Lung (tissue), 12 donors: ENCODE data around the gene MYPN. TPM values are rescaled to one million over a fixed set of nuclear protein-coding genes. Genes with fewer than 3 reads are reported as not detected.
A peak's percentile ranks its signal among the peaks of the same experiment; 100 is the strongest.

Experiments
- ATAC-seq: fragments of 200-7000 bp; cut with Tn5 transposase; one replicate; pipeline ENCODE4 v1.9.1; 2020; ENCODE audit warnings: moderate number of reproducible peaks; ENCODE audit not compliant: insufficient read depth, low FRiP score
- DNase-seq, 3 donors: peaks; one replicate each; pipeline ENCODE4 v3.0.0-alpha.2; 2013 to 2017
- H3K27ac ChIP-seq, 2 donors: one replicate each; pipeline ENCODE4 v1.5.1; 2013; ENCODE audit warnings: mild to moderate bottlenecking in 2 of 2, moderate library complexity in 2 of 2, control low read depth in 1 of 2, inconsistent platforms in 1 of 2, low read depth in 1 of 2, low read length in 1 of 2
- H3K27me3 ChIP-seq, 3 donors: one replicate each; pipeline ENCODE4 v1.5.1; 2013; ENCODE audit warnings: low read length in 2 of 3; ENCODE audit not compliant: control insufficient read depth in 3 of 3, insufficient read depth in 3 of 3
- H3K36me3 ChIP-seq, 4 donors: one replicate each; pipeline ENCODE4 v1.5.1; 2013; ENCODE audit warnings: low read length in 4 of 4, mild to moderate bottlenecking in 1 of 4, moderate library complexity in 1 of 4; ENCODE audit not compliant: control insufficient read depth in 4 of 4, insufficient read depth in 4 of 4
- H3K4me1 ChIP-seq, 5 donors: one replicate each; pipeline ENCODE4 v1.5.1; 2013; ENCODE audit warnings: low read length in 5 of 5, mild to moderate bottlenecking in 2 of 5, moderate library complexity in 1 of 5; ENCODE audit not compliant: control insufficient read depth in 5 of 5, insufficient read depth in 5 of 5
- H3K4me3 ChIP-seq: one replicate; pipeline ENCODE4 v1.5.1; 2013; ENCODE audit warnings: mild to moderate bottlenecking, control low read depth, moderate library complexity
- H3K9ac ChIP-seq, 2 donors: one replicate each; pipeline ENCODE4 v1.5.1; 2013; ENCODE audit warnings: low read length in 2 of 2, control low read depth in 1 of 2; ENCODE audit not compliant: insufficient read depth in 1 of 2
- H3K9me3 ChIP-seq, 4 donors: one replicate each; pipeline ENCODE4 v1.5.1; 2013; ENCODE audit warnings: low read length in 3 of 4, mild to moderate bottlenecking in 1 of 4, moderate library complexity in 1 of 4; ENCODE audit not compliant: control insufficient read depth in 4 of 4, insufficient read depth in 3 of 4
- CTCF ChIP-seq: IDR thresholded peaks from 2 replicates; pipeline ENCODE4 v1.5.1; 2012; ENCODE audit warnings: mild to moderate bottlenecking; ENCODE audit errors: control extremely low read depth, extremely low read depth
- WGBS, 2 donors: extraction: QIAGEN DNeasy Blood & Tissue Kit; methylation state at CpG; one replicate each; pipeline ENCODE4 v1.1.7; 2013; 5-methylcytosine and 5-hydroxymethylcytosine counted together
- polyA plus RNA-seq, 2 donors: library from polyadenylated mRNA; stranded (reverse); fragments of 200-250 nt; gene quantifications; one replicate each; pipeline ENCODE4 v1.2.1, GENCODE V29; 2013
- total RNA-seq, 2 donors: library from RNA; depleted of rRNA in 1 of 2; stranded (reverse); fragments of >200 nt in 1 of 2; gene quantifications; one replicate each; pipeline ENCODE4 v1.2.1, GENCODE V29; 2014 to 2021
- donor health status: control.
- donor health status: control.
- donor health status: Bipolar disorder and iron deficiency.
- donor health status: healthy.
- donor health status: DM: yes; HTN: yes; CAD: no.

The MYPN gene
- total and polyA plus RNA-seq, 4 donors: 0.01 to 0.28 (median 0.04) TPM

GRCh38 chr10:68125772-68126171, 16.5 kb downstream of the MYPN start:
- DNase-seq (no peak), ATAC-seq (no peak)
- no peaks in the 10 kb centered on the region for H3K4me1 ChIP-seq
- H3K9ac ChIP-seq: no peak overlapping the region
- 28 to 69% methylated on average over 1 of the region's 1 CpG for WGBS, 2 donors
- no peak overlapping the region for H3K27ac ChIP-seq
- peaks cover 0 to 8% (median 0%) of the 10 kb centered on the region in 4 donors for H3K36me3 ChIP-seq
- H3K9me3 ChIP-seq: no peaks in the 10 kb centered on the region
- no peak for TF ChIP-seq CTCF
- no peak overlapping the region for H3K4me3 ChIP-seq
- H3K27me3 ChIP-seq: no peaks in the 10 kb centered on the region

GRCh38 chr10:68128015-68128414, 18.7 kb downstream of the MYPN start:
- Histone ChIP-seq H3K9ac (no peak overlapping the region), H3K9me3 (no peaks in the 10 kb centered on the region), H3K27ac (no peak overlapping the region), H3K4me3 (no peak overlapping the region), H3K27me3 (no peaks in the 10 kb centered on the region), H3K36me3 (no peaks in the 10 kb centered on the region), H3K4me1 (no peaks in the 10 kb centered on the region)
- 56 to 66% methylated on average over 2 of the region's 2 CpGs for WGBS, 2 donors
- DNase-seq (no peak), ATAC-seq (no peak)
- no peak for TF ChIP-seq CTCF

GRCh38 chr10:68132391-68132790, 23.1 kb downstream of the MYPN start:
- Histone ChIP-seq H3K36me3 (no peaks in the 10 kb centered on the region), H3K27me3 (no peaks in the 10 kb centered on the region), H3K4me1 (no peaks in the 10 kb centered on the region), H3K9ac (no peak overlapping the region), H3K9me3 (peaks cover 0 to 2% (median 0%) of the 10 kb centered on the region in 4 donors), H3K4me3 (no peak overlapping the region), H3K27ac (no peak overlapping the region)
- DNase-seq (no peak), ATAC-seq (no peak)
- WGBS, 2 donors: 0% methylated on average over 1 of the region's 1 CpG
- TF ChIP-seq CTCF: no peak

GRCh38 chr10:68133523-68133922, 24.2 kb downstream of the MYPN start:
- Histone ChIP-seq H3K27me3 (no peaks in the 10 kb centered on the region), H3K9me3 (peaks cover 0 to 2% (median 0%) of the 10 kb centered on the region in 4 donors), H3K4me1 (peaks cover 0 to 6% (median 0%) of the 10 kb centered on the region in 5 donors), H3K36me3 (no peaks in the 10 kb centered on the region), H3K4me3 (no peak overlapping the region), H3K9ac (no peak overlapping the region), H3K27ac (peak overlapping the region in 1 of 2 donors; percentile 62)
- TF ChIP-seq CTCF: no peak
- WGBS, 2 donors: 78% methylated on average over 2 of the region's 2 CpGs
- no peak for DNase-seq
- no peak for ATAC-seq
